Measurements from ENCODE around the gene SF3A1. TPM values are rescaled to one million over a fixed set of nuclear protein-coding genes. Genes with fewer than 3 reads are reported as not detected.

Gene SF3A1
- total and polyA plus RNA-seq, 2 donors (not counting 3 experiments of a cell fraction or from before 2014, with no cell fraction given): 60.2 to 187 TPM

DNA sequence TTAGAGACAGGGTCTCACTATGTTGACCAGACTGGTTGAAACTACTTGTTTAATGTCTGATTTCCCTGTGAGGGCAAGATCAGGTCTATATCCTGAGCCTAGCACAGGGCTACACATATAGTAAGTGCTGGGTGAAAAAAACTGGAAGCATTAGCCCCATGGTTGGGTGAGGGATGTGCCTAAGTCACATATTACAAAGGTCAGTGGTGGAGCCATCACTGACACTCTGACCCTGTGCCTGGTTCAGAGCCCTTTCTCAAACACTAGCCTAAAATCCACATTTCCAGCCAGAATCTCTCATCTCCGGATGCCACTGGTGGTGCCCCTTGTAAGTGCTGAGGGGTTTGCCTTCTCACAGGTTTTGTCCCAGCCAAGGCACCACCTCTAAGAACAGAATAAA is 38.9 kb downstream of the SF3A1 start:
- no peak for TF ChIP-seq FOS (IDR thresholded peaks at IDR 0.05; ENCODE audit: borderline replicate concordance, insufficient read depth, low read length)
- TF ChIP-seq EZH2 (IDR thresholded peaks at IDR 0.05; ENCODE audit: borderline replicate concordance, low read depth, low read length, severe bottlenecking): no peak
- TF ChIP-seq GATA2 (IDR thresholded peaks at IDR 0.05; ENCODE audit: insufficient read depth, insufficient read length, low read depth, low read length): no peak
- no peak for TF ChIP-seq MAX (IDR thresholded peaks at IDR 0.05; ENCODE audit: insufficient read depth, insufficient read length)
- TF ChIP-seq, protein P1, sequence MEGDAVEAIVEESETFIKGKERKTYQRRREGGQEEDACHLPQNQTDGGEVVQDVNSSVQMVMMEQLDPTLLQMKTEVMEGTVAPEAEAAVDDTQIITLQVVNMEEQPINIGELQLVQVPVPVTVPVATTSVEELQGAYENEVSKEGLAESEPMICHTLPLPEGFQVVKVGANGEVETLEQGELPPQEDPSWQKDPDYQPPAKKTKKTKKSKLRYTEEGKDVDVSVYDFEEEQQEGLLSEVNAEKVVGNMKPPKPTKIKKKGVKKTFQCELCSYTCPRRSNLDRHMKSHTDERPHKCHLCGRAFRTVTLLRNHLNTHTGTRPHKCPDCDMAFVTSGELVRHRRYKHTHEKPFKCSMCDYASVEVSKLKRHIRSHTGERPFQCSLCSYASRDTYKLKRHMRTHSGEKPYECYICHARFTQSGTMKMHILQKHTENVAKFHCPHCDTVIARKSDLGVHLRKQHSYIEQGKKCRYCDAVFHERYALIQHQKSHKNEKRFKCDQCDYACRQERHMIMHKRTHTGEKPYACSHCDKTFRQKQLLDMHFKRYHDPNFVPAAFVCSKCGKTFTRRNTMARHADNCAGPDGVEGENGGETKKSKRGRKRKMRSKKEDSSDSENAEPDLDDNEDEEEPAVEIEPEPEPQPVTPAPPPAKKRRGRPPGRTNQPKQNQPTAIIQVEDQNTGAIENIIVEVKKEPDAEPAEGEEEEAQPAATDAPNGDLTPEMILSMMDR (IDR thresholded peaks at IDR 0.05; ENCODE audit: extremely low read depth in 1 of 2, insufficient read depth in 1 of 2, low read depth in 1 of 2, low read length in 2 of 2): no peak
- TF ChIP-seq POLR2AphosphoS5 (IDR thresholded peaks at IDR 0.05; ENCODE audit: insufficient read depth, low read depth, low read length): no peak
- TF ChIP-seq MYC (IDR thresholded peaks at IDR 0.05; ENCODE audit: low read depth, low read length): no peak
- no peak for TF ChIP-seq JUN (IDR thresholded peaks at IDR 0.05; ENCODE audit: borderline replicate concordance, insufficient read depth, insufficient read length, low read depth)
- TF ChIP-seq POLR2A (IDR thresholded peaks at IDR 0.05; ENCODE audit: low read depth, low read length): no peak
- FAIRE-seq: no peak
- no peaks in the 10 kb centered on the region for H3K27me3 ChIP-seq (ENCODE audit: control insufficient read depth in 2 of 2, insufficient read depth in 2 of 2, low read length in 2 of 2)
- H2AFZ ChIP-seq (ENCODE audit: low read depth, low read length): no peak overlapping the region
- H3K4me3 ChIP-seq (replicated peaks in 1 of 3; ENCODE audit: insufficient read depth in 1 of 3, low read depth in 1 of 3, low read length in 3 of 3): no peak overlapping the region
- ChIA-PET POLR2A (no interaction called here), CTCF (interaction anchor here (2.8 kb wide), 1 partner anchor 30 kb away, joined by 13 read pairs; no protein-coding TSS in a partner anchor)
- no peaks in the 10 kb centered on the region for H3K9me1 ChIP-seq (replicated peaks; ENCODE audit: control insufficient read depth, extremely low read depth, insufficient read depth, low read length)
- no peak overlapping the region for H3K27ac ChIP-seq (ENCODE audit: insufficient read depth, low read depth, low read length)
- no peaks in the 10 kb centered on the region for H3K79me2 ChIP-seq (ENCODE audit: control insufficient read depth, insufficient read depth, low read length)
- no peaks in the 10 kb centered on the region for H3K36me3 ChIP-seq (ENCODE audit: control insufficient read depth in 2 of 2, extremely low read depth in 1 of 2, insufficient read depth in 2 of 2, low read length in 2 of 2)
- no peak for DNase-seq (ENCODE audit: low read depth, low spot score)
- BruUV-seq (replicated peaks): no TSS peak
- no peaks in the 10 kb centered on the region for H3K9me3 ChIP-seq (replicated peaks; ENCODE audit: control insufficient read depth, insufficient read depth, low read length)
- H3K4me2 ChIP-seq (ENCODE audit: insufficient read depth, low read length): no peak overlapping the region
- H4K20me1 ChIP-seq (replicated peaks; ENCODE audit: control insufficient read depth, extremely low read depth, insufficient read depth, low read length): no peaks in the 10 kb centered on the region
- no peaks in the 10 kb centered on the region for H3K4me1 ChIP-seq (ENCODE audit: control insufficient read depth, extremely low read depth, insufficient read depth, low read length)
- no peak overlapping the region for H3K9ac ChIP-seq (replicated peaks; ENCODE audit: extremely low read depth, insufficient read depth, low read length)
- intact Hi-C loops (cut with micrococcal nuclease) (no loop called here), dilution Hi-C loops (cut with MboI; ENCODE audit: extremely low pct_ligation_motif_present, low sequenced_read_pairs) (no loop called here)
